Upper lobe of right lung (tissue), 1 donor: Measurements from ENCODE around the gene STK25. TPM values are rescaled to one million over a fixed set of nuclear protein-coding genes. Genes with fewer than 3 reads are reported as not detected.

Experiments
- ATAC-seq: fragments of 200-7000 bp; cut with Tn5 transposase; one replicate; pipeline ENCODE4 v1.9.1; 2020; ENCODE audit warnings: mild to moderate bottlenecking, moderate library complexity
- DNase-seq: peaks from one replicate; pipeline ENCODE4 v3.0.0-alpha.2; 2020
- H3K27ac ChIP-seq: fragments of 200-600 bp; one replicate; pipeline ENCODE4 v1.8.0; 2022
- H3K27me3 ChIP-seq: fragments of 200-600 bp; one replicate; pipeline ENCODE4 v1.8.0; 2022; ENCODE audit warnings: mild to moderate bottlenecking
- H3K36me3 ChIP-seq: fragments of 200-600 bp; one replicate; pipeline ENCODE4 v1.8.0; 2022
- H3K4me1 ChIP-seq: fragments of 200-600 bp; one replicate; pipeline ENCODE4 v1.8.0; 2022
- H3K4me3 ChIP-seq: fragments of 200-600 bp; one replicate; pipeline ENCODE4 v1.8.0; 2022; ENCODE audit warnings: mild to moderate bottlenecking
- H3K9me3 ChIP-seq: fragments of 200-600 bp; one replicate; pipeline ENCODE4 v1.8.0; 2022
- CTCF ChIP-seq: fragments of 200-600 bp; IDR thresholded peaks from one replicate; pipeline ENCODE4 v1.8.0; 2022; ENCODE audit warnings: antibody characterized with exemption
- intact Hi-C: fragments of 100-400 bp; cut with DNase I; formaldehyde crosslinking; loops from one replicate; pipeline ENCODE4 v1.11.0; 2022
- total RNA-seq: library from RNA; stranded (reverse); fragmentation: NEBNext Ultra II Directional; extraction: Animal tissue kit (Norgen Biotek cat#: 25700); gene quantifications from one replicate; pipeline ENCODE4 v1.2.1, GENCODE V29; 2021
- donor health status: DM: no; HTN: yes; CAD: no; lungs with severe emphysema.

STK25 gene
- total RNA-seq, 1 donor from 2014 or later, result 134 TPM

- Histone ChIP-seq H3K36me3 (no peaks in the 10 kb centered on the region), H3K27ac (no peak overlapping the region), H3K9me3 (no peaks in the 10 kb centered on the region), H3K4me1 (peaks cover 8% of the 10 kb centered on the region), H3K4me3 (no peak overlapping the region), H3K27me3 (no peaks in the 10 kb centered on the region)
- intact Hi-C loops, result no loop called here
- DNase-seq (no peak), ATAC-seq (no peak)
- no peak for TF ChIP-seq CTCF
Measured at GRCh38 chr2:241535871-241536655, 27.7 kb upstream of the STK25 start.

GRCh38 chr2:241534701-241535375 lies 26.5 kb upstream of the STK25 start:
- Histone ChIP-seq H3K4me1 (no peaks in the 10 kb centered on the region), H3K9me3 (no peaks in the 10 kb centered on the region), H3K4me3 (no peak overlapping the region), H3K36me3 (no peaks in the 10 kb centered on the region), H3K27ac (no peak overlapping the region), H3K27me3 (no peaks in the 10 kb centered on the region)
- TF ChIP-seq CTCF, result no peak
- DNase-seq (no peak), ATAC-seq (no peak)
- intact Hi-C loops, result no loop called here

- no peak for TF ChIP-seq CTCF
- H3K9me3 ChIP-seq, result no peaks in the 10 kb centered on the region
- H3K36me3 ChIP-seq, result no peaks in the 10 kb centered on the region
- DNase-seq, result no peak
- intact Hi-C loops, result no loop called here
- no peaks in the 10 kb centered on the region for H3K27me3 ChIP-seq
- no peak overlapping the region for H3K4me3 ChIP-seq
- ATAC-seq, result no peak
- no peak overlapping the region for H3K27ac ChIP-seq
- H3K4me1 ChIP-seq, result no peaks in the 10 kb centered on the region
Measured at GRCh38 chr2:241534293-241534692, 25.9 kb upstream of the STK25 start.

GRCh38 chr2:241532733-241533601 lies 24.6 kb upstream of the STK25 start:
- Histone ChIP-seq H3K27ac (no peak overlapping the region), H3K4me1 (no peaks in the 10 kb centered on the region), H3K27me3 (no peaks in the 10 kb centered on the region), H3K9me3 (no peaks in the 10 kb centered on the region), H3K4me3 (no peak overlapping the region), H3K36me3 (no peaks in the 10 kb centered on the region)
- intact Hi-C loops, result no loop called here
- ATAC-seq (peak; percentile 8), DNase-seq (no peak)
- TF ChIP-seq CTCF, result no peak

- intact Hi-C loops, result no loop called here
Measured at GRCh38 chr2:241532168-241532567, 23.8 kb upstream of the STK25 start.

More at GRCh38 chr2:241532168-241532567, 23.8 kb upstream of the STK25 start:
- Histone ChIP-seq H3K9me3 (no peaks in the 10 kb centered on the region), H3K27ac (no peak overlapping the region), H3K4me3 (no peak overlapping the region), H3K36me3 (no peaks in the 10 kb centered on the region), H3K4me1 (no peaks in the 10 kb centered on the region), H3K27me3 (no peaks in the 10 kb centered on the region)
- no peak for DNase-seq
- TF ChIP-seq CTCF, result no peak
- ATAC-seq, result no peak
